GM18499 (cell line): ENCODE measurements around the gene ALDH9A1.
"Not testable (repeated sequence)": the region's sequence is repeated elsewhere in the genome, so short reads cannot be mapped to it uniquely, and the experiment has no call there.

ENCODE experiments used
- ATAC-seq: cut with Tn5 transposase; IDR thresholded peaks from one replicate; pipeline ENCODE4 v1.9.1; 2021; ENCODE audit warnings: moderate number of reproducible peaks; ENCODE audit not compliant: insufficient read depth, unreplicated experiment

ALDH9A1 gene

GRCh38 chr1:165688046-165688445 lies 10.3 kb downstream of the ALDH9A1 start:
- no peak for ATAC-seq

DNA sequence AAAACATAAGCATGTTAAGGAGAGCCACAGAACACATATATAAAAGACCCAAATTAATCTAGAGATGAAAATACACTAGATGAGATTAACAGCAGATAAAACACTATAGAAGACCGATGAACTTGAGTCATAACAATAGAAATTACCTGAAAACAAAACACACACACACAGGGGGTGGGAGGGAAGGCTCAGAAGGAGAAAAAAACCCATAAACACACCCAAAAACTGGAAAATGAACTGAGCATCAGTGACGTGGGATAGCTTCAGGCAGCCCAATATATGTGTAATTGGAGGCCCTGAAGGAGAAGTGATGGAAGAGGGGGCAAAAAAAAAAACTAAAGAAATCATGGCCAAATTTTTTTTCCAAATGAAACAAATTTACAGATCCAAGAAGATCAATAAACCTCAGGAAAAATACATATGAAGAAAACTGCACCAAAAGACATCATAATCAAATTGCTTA lies 11.4 kb downstream of the ALDH9A1 start:
- ATAC-seq = peak; percentile 29

- ATAC-seq = peak; percentile 65
Measured at GRCh38 chr1:165686121-165686970, 12.0 kb downstream of the ALDH9A1 start.

GRCh38 chr1:165683848-165684485 lies 14.4 kb downstream of the ALDH9A1 start:
- no peak for ATAC-seq

- ATAC-seq = not testable (repeated sequence)
Measured at GRCh38 chr1:165680773-165681172, 17.6 kb downstream of the ALDH9A1 start.

DNA sequence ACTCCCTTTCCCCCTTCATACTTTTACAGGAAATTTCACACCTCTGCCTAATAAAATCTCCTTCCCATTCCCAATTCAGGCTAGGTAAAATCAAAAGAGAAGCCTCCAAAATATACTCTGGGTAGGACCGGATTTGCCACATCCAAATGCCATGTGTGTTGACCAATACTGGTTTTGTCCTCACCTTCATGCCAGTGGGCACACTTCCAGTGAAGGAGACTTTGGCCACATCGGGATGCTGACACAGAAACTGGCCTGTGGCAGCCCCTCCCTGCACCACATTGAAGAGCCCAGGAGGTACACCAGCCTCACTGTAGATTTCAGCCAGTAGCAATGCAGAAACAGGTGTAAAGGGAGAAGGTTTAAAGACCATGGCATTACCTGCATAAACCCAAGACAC lies 18.1 kb downstream of the ALDH9A1 start:
- no peak for ATAC-seq

DNA sequence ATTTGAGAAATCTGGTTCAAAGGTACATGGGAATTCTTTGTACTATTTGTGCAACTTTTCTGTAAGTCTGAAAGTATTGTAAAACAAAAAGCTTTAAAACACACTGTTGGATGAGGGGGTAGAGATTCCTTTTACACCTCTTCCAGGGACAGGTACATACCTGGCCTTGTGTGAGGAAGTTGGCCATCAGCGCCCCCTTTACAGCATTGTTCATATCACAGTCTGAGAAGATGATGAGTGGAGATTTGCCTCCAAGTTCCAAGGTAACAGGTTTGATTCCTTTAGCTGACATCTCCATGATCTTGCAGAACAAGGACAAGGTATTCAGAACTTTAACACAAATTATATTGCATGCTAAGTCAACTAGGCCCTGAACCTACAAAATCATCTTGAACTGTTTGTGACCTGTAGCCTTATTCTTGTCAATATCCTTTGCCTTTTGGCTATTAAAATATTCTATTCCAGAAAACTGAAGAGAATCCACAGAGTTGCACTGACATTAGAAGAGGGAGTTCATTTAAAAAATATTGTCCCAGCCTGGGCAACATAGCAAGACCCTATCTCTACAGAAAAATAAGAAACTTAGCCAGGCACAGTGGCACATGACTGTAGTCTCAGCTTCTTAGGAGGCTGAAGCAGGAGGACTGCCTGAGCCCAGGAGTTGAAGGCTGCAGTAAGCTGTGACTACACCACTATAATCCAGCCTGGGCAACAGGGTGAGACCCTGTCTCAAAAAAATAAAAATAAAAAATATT lies 18.9 kb downstream of the ALDH9A1 start:
- no peak for ATAC-seq

DNA sequence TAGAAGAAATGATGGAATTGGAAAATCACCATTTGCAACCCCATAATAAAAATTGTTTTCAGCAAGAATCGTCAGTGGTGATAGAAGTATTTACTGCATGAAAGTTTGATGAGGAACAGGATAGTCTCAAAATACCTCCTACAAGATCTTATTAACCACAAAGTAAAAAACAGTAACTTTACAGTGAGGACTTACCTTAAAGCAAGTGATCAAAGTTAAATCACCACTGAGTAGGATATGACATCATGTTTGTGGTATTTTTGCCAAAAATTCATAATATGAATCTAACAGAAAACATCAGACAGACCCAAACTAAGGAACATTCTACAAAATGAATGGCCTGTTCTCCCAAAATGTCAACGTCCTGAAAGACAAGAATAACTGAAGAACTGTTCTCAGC lies 19.9 kb downstream of the ALDH9A1 start:
- ATAC-seq = no peak

GRCh38 chr1:165675794-165676193 lies 22.6 kb downstream of the ALDH9A1 start:
- no peak for ATAC-seq

- no peak for ATAC-seq
Measured at GRCh38 chr1:165674599-165674998, 23.8 kb downstream of the ALDH9A1 start.

GRCh38 chr1:165671526-165671925 lies 26.8 kb downstream of the ALDH9A1 start:
- ATAC-seq = no peak

DNA sequence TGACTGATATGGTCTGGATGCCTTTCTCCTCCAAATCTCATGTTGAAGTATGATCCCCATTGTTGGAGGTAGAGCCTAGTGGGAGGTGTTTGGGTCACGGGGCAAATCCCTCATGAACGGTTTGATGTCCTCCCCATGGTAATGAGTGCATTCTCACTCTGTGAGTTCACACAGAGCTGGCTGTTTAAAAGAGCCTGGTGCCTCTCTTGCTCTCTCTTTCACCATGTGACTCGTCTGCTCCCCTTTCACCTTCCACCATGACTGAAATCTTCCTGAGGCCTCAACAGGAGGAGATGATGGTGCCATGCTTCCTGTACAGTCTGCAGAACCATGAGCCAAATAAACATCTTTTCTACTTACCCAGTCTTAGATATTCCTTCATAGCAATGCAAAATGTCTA lies 30.2 kb downstream of the ALDH9A1 start:
- ATAC-seq = no peak

- ATAC-seq = no peak
Measured at GRCh38 chr1:165666152-165666825, 32.1 kb downstream of the ALDH9A1 start.

DNA sequence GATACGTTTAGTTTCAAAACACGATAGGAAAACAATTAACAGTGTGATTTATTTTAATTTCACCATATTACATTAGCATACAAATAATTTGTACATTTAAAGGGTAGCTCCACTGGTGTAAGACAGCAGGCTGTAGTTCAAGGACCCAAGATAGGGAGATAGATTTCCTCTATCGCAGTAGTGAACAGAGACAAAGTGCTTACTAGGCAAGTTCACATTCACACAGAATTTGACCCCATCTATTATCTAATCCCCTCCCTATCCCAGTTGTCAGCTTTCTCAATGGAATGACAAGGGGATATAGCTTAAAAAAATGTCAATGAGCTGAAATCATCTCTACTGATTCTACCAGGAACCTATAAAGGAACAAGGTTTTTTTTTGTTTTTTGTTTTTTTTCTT lies 36.2 kb downstream of the ALDH9A1 start:
- no peak for ATAC-seq

- no peak for ATAC-seq
Measured at GRCh38 chr1:165661703-165662102, 36.7 kb downstream of the ALDH9A1 start.

- ATAC-seq = no peak
Measured at GRCh38 chr1:165659581-165659895, 38.8 kb downstream of the ALDH9A1 start.

DNA sequence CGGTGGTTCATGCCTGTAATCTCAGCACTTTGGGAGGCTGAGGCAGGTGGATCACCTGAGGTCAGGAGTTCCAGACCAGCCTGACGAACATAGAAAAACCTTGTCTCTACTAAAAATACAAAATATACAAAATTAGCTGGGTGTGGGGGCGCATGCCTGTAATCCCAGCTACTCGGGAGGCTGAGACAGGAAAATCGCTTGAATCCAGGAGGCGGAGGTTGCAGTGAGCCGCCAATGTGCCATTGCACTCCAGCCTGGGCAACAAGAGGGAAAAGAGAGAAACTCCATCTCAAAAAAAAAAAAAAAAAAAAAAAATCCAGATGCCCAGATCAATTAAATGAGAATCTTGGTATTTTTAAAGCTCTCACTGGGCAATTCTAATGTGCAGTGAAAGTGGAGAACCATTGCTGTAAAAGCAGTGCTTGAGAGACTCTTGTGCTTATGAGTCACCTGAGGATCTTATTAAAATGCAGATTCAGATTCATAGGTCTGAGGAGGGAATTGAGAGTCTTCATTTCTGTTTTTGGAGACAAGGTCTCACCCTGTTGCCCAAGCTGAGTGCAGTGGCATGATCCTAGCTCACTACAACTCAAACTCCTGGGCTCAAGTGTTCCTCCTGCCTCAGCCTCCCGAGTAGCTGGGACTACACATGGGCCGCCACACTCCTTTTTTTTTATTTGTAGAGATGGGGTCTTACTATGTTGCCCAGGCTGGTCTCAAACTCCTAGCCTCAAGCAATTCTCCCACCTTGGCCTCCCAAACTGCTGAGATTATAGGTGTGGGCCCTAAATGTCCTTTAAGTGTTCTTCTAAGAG lies 39.4 kb downstream of the ALDH9A1 start:
- ATAC-seq = not testable (repeated sequence)

DNA sequence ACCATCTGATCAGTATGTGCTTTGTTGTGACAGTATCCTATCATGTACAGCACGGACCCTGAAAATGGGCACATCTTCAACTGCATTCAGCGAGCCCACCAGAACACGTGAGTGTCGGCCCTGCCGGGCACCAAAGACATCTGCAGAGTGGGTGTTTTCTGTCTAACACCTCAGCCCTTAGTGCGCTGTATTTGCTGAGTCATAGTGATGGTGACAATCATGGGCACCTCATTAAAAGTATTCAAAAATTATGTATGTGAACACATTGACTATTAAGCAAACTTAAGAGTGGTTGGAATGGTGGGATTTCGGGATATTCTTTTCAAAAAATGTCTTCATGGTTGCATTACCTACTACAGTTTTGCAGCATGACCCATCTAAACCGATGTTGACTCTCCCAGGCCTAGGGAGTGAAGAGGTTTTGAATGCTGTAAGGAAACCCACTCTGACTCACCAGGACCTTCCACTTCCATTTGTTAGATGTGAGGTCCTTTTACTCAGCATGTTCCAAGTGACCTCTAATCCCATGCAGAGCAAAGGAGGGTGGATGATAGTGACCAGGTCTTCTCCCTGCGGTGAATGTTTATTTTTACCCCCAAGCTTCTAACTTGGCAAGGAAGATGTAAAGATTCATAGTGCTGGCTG lies 47.3 kb downstream of the ALDH9A1 start:
- ATAC-seq = no peak

GRCh38 chr1:165648919-165649572 lies 49.3 kb downstream of the ALDH9A1 start:
- ATAC-seq = no peak
